ENCODE data around the gene UVSSA. TPM values are rescaled to one million over a fixed set of nuclear protein-coding genes. Genes with fewer than 3 reads are reported as not detected.

Gene UVSSA
- total and polyA plus RNA-seq, 9 donors: 5.5 to 13.6 (median 9.1) TPM

GRCh38 chr4:1378559-1379231 is 31.7 kb downstream of the UVSSA start:
- no peak overlapping the region for H3K27ac ChIP-seq (ENCODE audit: low read length)
- 85% methylated on average over 21 of the region's 30 CpGs for WGBS (ENCODE audit: insufficient coverage)
- H3K36me3 ChIP-seq (ENCODE audit: control insufficient read depth, insufficient read depth, low read length): peaks cover 8% of the 10 kb centered on the region
- H3K4me1 ChIP-seq (ENCODE audit: control insufficient read depth, insufficient read depth, low read length): peaks cover 25% of the 10 kb centered on the region
- no peaks in the 10 kb centered on the region for H3K27me3 ChIP-seq (ENCODE audit: control insufficient read depth, insufficient read depth, low read length)
- no peak overlapping the region for H3K4me3 ChIP-seq (ENCODE audit: low read length)
- DNase-seq: no peak
- H3K9me3 ChIP-seq (replicated peaks; ENCODE audit: control insufficient read depth, low read depth, low read length): no peaks in the 10 kb centered on the region

- Histone ChIP-seq H3K4me3 (ENCODE audit: low read length) (no peak overlapping the region), H3K27me3 (ENCODE audit: control insufficient read depth, insufficient read depth, low read length) (no peaks in the 10 kb centered on the region), H3K9me3 (replicated peaks; ENCODE audit: control insufficient read depth, low read depth, low read length) (no peaks in the 10 kb centered on the region), H3K27ac (ENCODE audit: low read length) (no peak overlapping the region), H3K4me1 (ENCODE audit: control insufficient read depth, insufficient read depth, low read length) (peaks cover 25% of the 10 kb centered on the region), H3K36me3 (ENCODE audit: control insufficient read depth, insufficient read depth, low read length) (peaks cover 13% of the 10 kb centered on the region)
- DNase-seq: no peak
- WGBS (ENCODE audit: insufficient coverage): 90% methylated on average over 16 of the region's 27 CpGs
These were observed 32.4 kb downstream of the UVSSA start for GRCh38 chr4:1379351-1379781.

- H3K27ac ChIP-seq (ENCODE audit: low read length): no peak overlapping the region
- no peak overlapping the region for H3K4me3 ChIP-seq (ENCODE audit: low read length)
- H3K27me3 ChIP-seq (ENCODE audit: control insufficient read depth, insufficient read depth, low read length): no peaks in the 10 kb centered on the region
- 81% methylated on average over 21 of the region's 31 CpGs for WGBS (ENCODE audit: insufficient coverage)
- H3K4me1 ChIP-seq (ENCODE audit: control insufficient read depth, insufficient read depth, low read length): peaks cover 25% of the 10 kb centered on the region
- peaks cover 15% of the 10 kb centered on the region for H3K36me3 ChIP-seq (ENCODE audit: control insufficient read depth, insufficient read depth, low read length)
- H3K9me3 ChIP-seq (replicated peaks; ENCODE audit: control insufficient read depth, low read depth, low read length): no peaks in the 10 kb centered on the region
- no peak for DNase-seq
These were observed 32.9 kb downstream of the UVSSA start for GRCh38 chr4:1379801-1380331.

- H3K27ac ChIP-seq (ENCODE audit: low read length): no peak overlapping the region
- peaks cover 24% of the 10 kb centered on the region for H3K4me1 ChIP-seq (ENCODE audit: control insufficient read depth, insufficient read depth, low read length)
- WGBS (ENCODE audit: insufficient coverage): 88% methylated on average over 28 of the region's 36 CpGs
- H3K9me3 ChIP-seq (replicated peaks; ENCODE audit: control insufficient read depth, low read depth, low read length): no peaks in the 10 kb centered on the region
- no peak for DNase-seq
- H3K36me3 ChIP-seq (ENCODE audit: control insufficient read depth, insufficient read depth, low read length): peaks cover 15% of the 10 kb centered on the region
- H3K4me3 ChIP-seq (ENCODE audit: low read length): no peak overlapping the region
- H3K27me3 ChIP-seq (ENCODE audit: control insufficient read depth, insufficient read depth, low read length): no peaks in the 10 kb centered on the region
These were observed 33.6 kb downstream of the UVSSA start for GRCh38 chr4:1380368-1381151.

- WGBS (ENCODE audit: insufficient coverage): 89% methylated on average over 10 of the region's 12 CpGs
- DNase-seq: no peak
- peaks cover 15% of the 10 kb centered on the region for H3K36me3 ChIP-seq (ENCODE audit: control insufficient read depth, insufficient read depth, low read length)
These were observed 34.2 kb downstream of the UVSSA start for GRCh38 chr4:1381181-1381621.

GRCh38 chr4:1381944-1382541 is 35.0 kb downstream of the UVSSA start:
- no peaks in the 10 kb centered on the region for H3K27me3 ChIP-seq (ENCODE audit: control insufficient read depth, insufficient read depth, low read length)
- H3K4me1 ChIP-seq (ENCODE audit: control insufficient read depth, insufficient read depth, low read length): peaks cover 10% of the 10 kb centered on the region
- H3K27ac ChIP-seq (ENCODE audit: low read length): no peak overlapping the region
- H3K9me3 ChIP-seq (replicated peaks; ENCODE audit: control insufficient read depth, low read depth, low read length): no peaks in the 10 kb centered on the region
- 90% methylated on average over 24 of the region's 24 CpGs for WGBS (ENCODE audit: insufficient coverage)
- no peak overlapping the region for H3K4me3 ChIP-seq (ENCODE audit: low read length)
- DNase-seq: no peak
- H3K36me3 ChIP-seq (ENCODE audit: control insufficient read depth, insufficient read depth, low read length): peaks cover 15% of the 10 kb centered on the region

More at GRCh38 chr4:1381181-1381621, 34.2 kb downstream of the UVSSA start:
- Histone ChIP-seq H3K9me3 (replicated peaks; ENCODE audit: control insufficient read depth, low read depth, low read length) (no peaks in the 10 kb centered on the region), H3K4me1 (ENCODE audit: control insufficient read depth, insufficient read depth, low read length) (peaks cover 18% of the 10 kb centered on the region), H3K4me3 (ENCODE audit: low read length) (no peak overlapping the region), H3K27me3 (ENCODE audit: control insufficient read depth, insufficient read depth, low read length) (no peaks in the 10 kb centered on the region), H3K27ac (ENCODE audit: low read length) (no peak overlapping the region)

- no peak for DNase-seq
- no peak overlapping the region for H3K4me3 ChIP-seq (ENCODE audit: low read length)
- no peaks in the 10 kb centered on the region for H3K9me3 ChIP-seq (replicated peaks; ENCODE audit: control insufficient read depth, low read depth, low read length)
- 79% methylated on average over 23 of the region's 27 CpGs for WGBS (ENCODE audit: insufficient coverage)
- H3K27ac ChIP-seq (ENCODE audit: low read length): no peak overlapping the region
- no peaks in the 10 kb centered on the region for H3K27me3 ChIP-seq (ENCODE audit: control insufficient read depth, insufficient read depth, low read length)
- no peaks in the 10 kb centered on the region for H3K4me1 ChIP-seq (ENCODE audit: control insufficient read depth, insufficient read depth, low read length)
- peaks cover 15% of the 10 kb centered on the region for H3K36me3 ChIP-seq (ENCODE audit: control insufficient read depth, insufficient read depth, low read length)
These were observed 36.0 kb downstream of the UVSSA start for GRCh38 chr4:1382776-1383727.

- DNase-seq: no peak
- 90% methylated on average over 34 of the region's 34 CpGs for whole genome bisulfite sequencing (ENCODE audit: insufficient coverage)
- Histone ChIP-seq H3K9me3 (replicated peaks; ENCODE audit: control insufficient read depth, low read depth, low read length) (no peaks in the 10 kb centered on the region), H3K36me3 (ENCODE audit: control insufficient read depth, insufficient read depth, low read length) (peaks cover 15% of the 10 kb centered on the region), H3K4me1 (ENCODE audit: control insufficient read depth, insufficient read depth, low read length) (no peaks in the 10 kb centered on the region), H3K27ac (ENCODE audit: low read length) (no peak overlapping the region), H3K4me3 (ENCODE audit: low read length) (no peak overlapping the region), H3K27me3 (ENCODE audit: control insufficient read depth, insufficient read depth, low read length) (no peaks in the 10 kb centered on the region)
These were observed 37.0 kb downstream of the UVSSA start for GRCh38 chr4:1383728-1384591.

Data from muscle of leg (tissue), 11 donors.